Gastroesophageal sphincter (tissue), 4 donors: ENCODE results near the gene MYOZ3. TPM values are rescaled to one million over a fixed set of nuclear protein-coding genes. Genes with fewer than 3 reads are reported as not detected.

Experiments used
- ATAC-seq: fragments of 150-250 bp; one replicate; pipeline ENCODE4 v1.9.1; 2016; ENCODE audit warnings: mild to moderate bottlenecking, moderate library complexity
- H3K27ac ChIP-seq, 4 donors: fragments of 200-600 bp; sonication (generic) in 3 of 4; 1 replicate in 3 of 4; 2 replicates in 1 of 4; pipeline ENCODE4 v1.5.1; 2016 to 2019
- H3K27me3 ChIP-seq: fragments of 200-600 bp; sonication (generic); one replicate; pipeline ENCODE4 v1.5.1; 2019
- H3K36me3 ChIP-seq, 2 donors: fragments of 200-600 bp; sonication (generic); one replicate each; pipeline ENCODE4 v1.5.1; 2019; ENCODE audit warnings: control low read depth in 1 of 2
- H3K4me1 ChIP-seq, 3 donors: fragments of 200-600 bp; sonication (generic); 1 replicate in 2 of 3; 2 replicates in 1 of 3; pipeline ENCODE4 v1.5.1; 2016 to 2019; ENCODE audit warnings: control low read depth in 2 of 3
- H3K4me3 ChIP-seq, 2 donors: fragments of 200-600 bp; sonication (generic); one replicate each; pipeline ENCODE4 v1.5.1; 2019; ENCODE audit warnings: mild to moderate bottlenecking in 1 of 2, moderate library complexity in 1 of 2
- H3K9me3 ChIP-seq, 3 donors: fragments of 200-600 bp; sonication (generic); one replicate each; pipeline ENCODE4 v1.5.1; 2017 to 2019; ENCODE audit warnings: control low read depth in 2 of 3
- EP300 ChIP-seq: sonication (generic); formaldehyde crosslinking; IDR thresholded peaks from one replicate; pipeline ENCODE4 v1.6.1; 2017; ENCODE audit warnings: antibody characterized with exemption, mild to moderate bottlenecking
- POLR2A ChIP-seq, 2 donors: fragments of 450-650 bp; IDR thresholded peaks; one replicate each; pipeline ENCODE4 v1.6.1; 2017; ENCODE audit warnings: antibody characterized with exemption in 2 of 2, mild to moderate bottlenecking in 2 of 2, moderate library complexity in 1 of 2
- POLR2AphosphoS5 ChIP-seq: sonication (generic); formaldehyde crosslinking; IDR thresholded peaks from one replicate; pipeline ENCODE4 v1.6.1; 2017; ENCODE audit warnings: antibody characterized with exemption
- WGBS, 2 donors: methylation state at CpG; one replicate each; pipeline ENCODE4 v1.1.5; 2018; ENCODE audit warnings: low coverage in 1 of 2; 5-methylcytosine and 5-hydroxymethylcytosine counted together
- total RNA-seq, 4 donors: library from RNA; depleted of rRNA; stranded (reverse); fragments of >200 nt; gene quantifications; one replicate each; pipeline ENCODE4 v1.1.0, GENCODE V29; 2016
- TF ChIP-seq, protein P1 (sequence below), 4 experiments: fragments of 200-600 bp in 2 of 4; fragments of 450-650 bp in 2 of 4; sonication (generic) in 1 of 4; IDR thresholded peaks; one replicate each; pipeline ENCODE4 v1.5.1; 2017 to 2019; ENCODE audit warnings: antibody characterized with exemption in 4 of 4, mild to moderate bottlenecking in 2 of 4, moderate library complexity in 2 of 4

MYOZ3 gene
- total RNA-seq, 4 donors from 2014 or later: 0.13 to 0.62 (median 0.22) TPM; not detected in 1

DNA sequence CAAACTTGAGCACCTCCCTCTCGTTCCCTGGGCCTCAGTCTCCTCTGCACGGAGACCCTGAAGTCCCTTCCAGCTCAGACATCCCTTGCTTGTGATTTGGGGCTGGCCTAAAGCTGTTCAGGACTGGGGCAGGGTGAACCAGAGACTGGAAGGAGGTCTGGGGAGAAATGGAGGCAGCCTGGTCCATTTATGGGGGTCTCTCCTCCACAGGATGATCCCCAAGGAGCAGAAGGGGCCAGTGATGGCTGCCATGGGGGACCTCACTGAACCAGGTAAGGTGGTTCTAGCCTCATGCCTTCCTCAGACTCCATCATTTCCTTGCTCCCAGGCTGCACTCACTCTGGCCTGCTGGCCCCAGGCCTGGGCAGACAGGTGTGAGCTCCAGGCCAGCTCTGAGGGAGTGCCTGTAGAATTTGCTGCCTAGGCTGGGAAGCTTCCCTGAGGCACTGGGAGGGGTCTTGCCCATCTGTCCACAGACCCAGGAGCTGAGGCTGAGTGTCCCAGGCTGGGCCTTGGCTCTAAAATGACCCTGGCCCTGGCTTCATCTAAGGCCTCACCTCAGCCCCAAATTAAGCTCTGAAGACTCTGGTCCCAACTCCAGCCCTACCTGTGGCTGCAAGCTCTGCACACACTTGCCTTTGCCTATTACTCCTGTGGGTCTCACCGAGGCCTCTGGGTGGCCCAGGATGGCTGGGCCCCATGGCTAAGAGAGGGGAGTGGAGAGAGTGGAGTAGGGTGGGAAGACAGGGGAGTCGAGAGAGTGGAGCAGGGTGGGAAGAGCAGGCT lies 1.9 kb downstream of the MYOZ3 start:
- WGBS, 2 donors: 70 to 100% methylated on average over 2 of the region's 4 CpGs
- Histone ChIP-seq H3K27me3 (no peaks in the 10 kb centered on the region), H3K36me3 (no peaks in the 10 kb centered on the region), H3K9me3 (no peaks in the 10 kb centered on the region), H3K4me3 (no peak overlapping the region), H3K4me1 (peaks cover 0 to 34% (median 8%) of the 10 kb centered on the region in 3 donors), H3K27ac (no peak overlapping the region)
- TF ChIP-seq POLR2AphosphoS5 (no peak), EP300 (no peak), POLR2A (IDR thresholded peaks at IDR 0.05) (no peak)
- TF ChIP-seq, protein P1, sequence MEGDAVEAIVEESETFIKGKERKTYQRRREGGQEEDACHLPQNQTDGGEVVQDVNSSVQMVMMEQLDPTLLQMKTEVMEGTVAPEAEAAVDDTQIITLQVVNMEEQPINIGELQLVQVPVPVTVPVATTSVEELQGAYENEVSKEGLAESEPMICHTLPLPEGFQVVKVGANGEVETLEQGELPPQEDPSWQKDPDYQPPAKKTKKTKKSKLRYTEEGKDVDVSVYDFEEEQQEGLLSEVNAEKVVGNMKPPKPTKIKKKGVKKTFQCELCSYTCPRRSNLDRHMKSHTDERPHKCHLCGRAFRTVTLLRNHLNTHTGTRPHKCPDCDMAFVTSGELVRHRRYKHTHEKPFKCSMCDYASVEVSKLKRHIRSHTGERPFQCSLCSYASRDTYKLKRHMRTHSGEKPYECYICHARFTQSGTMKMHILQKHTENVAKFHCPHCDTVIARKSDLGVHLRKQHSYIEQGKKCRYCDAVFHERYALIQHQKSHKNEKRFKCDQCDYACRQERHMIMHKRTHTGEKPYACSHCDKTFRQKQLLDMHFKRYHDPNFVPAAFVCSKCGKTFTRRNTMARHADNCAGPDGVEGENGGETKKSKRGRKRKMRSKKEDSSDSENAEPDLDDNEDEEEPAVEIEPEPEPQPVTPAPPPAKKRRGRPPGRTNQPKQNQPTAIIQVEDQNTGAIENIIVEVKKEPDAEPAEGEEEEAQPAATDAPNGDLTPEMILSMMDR (IDR thresholded peaks at IDR 0.05): no peak
- no peak for ATAC-seq

DNA sequence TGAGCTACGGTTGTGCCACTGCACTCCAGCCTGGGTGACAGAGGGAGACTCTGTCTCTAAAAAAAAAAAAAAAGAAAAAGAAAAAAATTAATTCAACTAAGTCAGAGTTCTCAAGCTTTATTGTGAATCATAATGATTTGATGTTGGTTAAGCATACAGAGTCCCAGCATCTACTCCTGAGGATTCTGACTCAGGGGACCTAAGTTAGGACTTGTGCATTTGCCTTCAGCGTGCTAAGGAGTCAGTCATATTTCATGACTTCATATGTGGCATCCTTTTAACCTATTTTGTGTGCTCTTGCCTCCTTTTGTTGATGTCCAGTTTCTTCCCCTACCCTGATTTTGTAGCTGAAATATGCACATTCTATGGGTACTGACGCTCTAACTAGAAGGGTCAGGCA lies 2.9 kb downstream of the MYOZ3 start:
- H3K9me3 ChIP-seq: no peaks in the 10 kb centered on the region
- H3K27me3 ChIP-seq: no peaks in the 10 kb centered on the region
- peaks cover 0 to 24% (median 8%) of the 10 kb centered on the region in 3 donors for H3K4me1 ChIP-seq
- TF ChIP-seq POLR2A (IDR thresholded peaks at IDR 0.05) (no peak), EP300 (no peak), POLR2AphosphoS5 (no peak)
- TF ChIP-seq, protein P1 (IDR thresholded peaks at IDR 0.05): no peak
- no peak overlapping the region for H3K4me3 ChIP-seq
- H3K36me3 ChIP-seq: no peaks in the 10 kb centered on the region
- ATAC-seq: no peak
- 81 to 100% methylated on average over 2 to 3 of the region's 3 CpGs for WGBS, 2 donors
- H3K27ac ChIP-seq: no peak overlapping the region

DNA sequence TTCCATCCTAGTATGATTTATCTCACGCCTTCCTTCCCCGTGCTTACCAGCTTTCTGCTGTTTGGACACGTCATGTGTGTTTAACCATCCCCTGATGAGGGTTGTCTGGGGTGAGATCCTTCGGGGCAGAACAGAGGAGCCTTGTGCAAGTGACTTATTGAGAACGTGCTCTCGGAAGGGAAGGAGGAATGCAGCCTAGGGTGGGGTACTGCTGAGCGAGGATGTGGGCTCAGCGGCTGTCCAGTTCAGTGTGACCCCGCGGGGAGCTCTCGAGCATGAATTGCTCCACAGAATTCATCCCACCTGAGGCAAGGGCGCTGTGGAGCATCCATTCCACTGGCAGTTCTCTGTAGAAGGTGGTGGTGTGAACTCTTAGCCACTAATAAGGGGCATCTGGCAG lies 4.0 kb downstream of the MYOZ3 start:
- Histone ChIP-seq H3K4me1 (peaks cover 0 to 17% (median 8%) of the 10 kb centered on the region in 3 donors), H3K27me3 (no peaks in the 10 kb centered on the region), H3K9me3 (no peaks in the 10 kb centered on the region), H3K27ac (no peak overlapping the region), H3K36me3 (no peaks in the 10 kb centered on the region), H3K4me3 (no peak overlapping the region)
- TF ChIP-seq, protein P1 (IDR thresholded peaks at IDR 0.05): no peak
- TF ChIP-seq POLR2A (IDR thresholded peaks at IDR 0.05) (no peak), EP300 (no peak), POLR2AphosphoS5 (no peak)
- no peak for ATAC-seq
- WGBS, 2 donors: 58 to 61% methylated on average over 5 to 8 of the region's 12 CpGs

DNA sequence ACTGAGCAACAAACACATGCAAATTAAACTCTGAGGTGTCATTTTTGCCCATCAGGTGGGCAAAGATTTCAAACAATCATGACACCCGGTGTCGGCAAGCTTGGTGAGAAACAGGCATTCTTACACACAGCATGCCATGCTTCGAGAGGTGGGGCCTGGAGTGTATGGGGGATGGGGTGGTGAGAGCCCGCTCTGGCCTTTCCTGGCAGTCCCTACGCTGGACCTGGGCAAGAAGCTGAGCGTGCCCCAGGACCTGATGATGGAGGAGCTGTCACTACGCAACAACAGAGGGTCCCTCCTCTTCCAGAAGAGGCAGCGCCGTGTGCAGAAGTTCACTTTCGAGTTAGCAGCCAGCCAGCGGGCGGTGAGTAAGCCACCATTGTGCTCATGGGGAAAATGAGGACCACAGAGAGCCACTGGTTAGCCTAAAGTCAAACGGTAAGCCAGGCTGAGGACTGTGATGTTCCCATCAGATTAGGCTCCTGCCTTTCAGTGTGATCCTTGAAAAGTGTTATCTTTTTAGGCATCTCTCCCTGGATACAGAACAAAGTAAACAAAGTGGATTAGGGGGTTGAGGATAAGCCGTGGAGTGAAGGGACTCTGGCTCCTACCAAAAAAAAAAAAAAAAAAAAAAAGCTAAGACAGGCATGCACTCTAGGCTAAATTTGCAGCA lies 9.4 kb downstream of the MYOZ3 start:
- H3K4me3 ChIP-seq: no peak overlapping the region
- WGBS, 2 donors: 80 to 86% methylated on average over 2 to 8 of the region's 14 CpGs
- peaks cover 0 to 40% (median 11%) of the 10 kb centered on the region in 3 donors for H3K4me1 ChIP-seq
- no peak overlapping the region for H3K27ac ChIP-seq
- no peaks in the 10 kb centered on the region for H3K36me3 ChIP-seq
- H3K9me3 ChIP-seq: no peaks in the 10 kb centered on the region
- TF ChIP-seq POLR2A (IDR thresholded peaks at IDR 0.05): no peak
- no peak for TF ChIP-seq POLR2AphosphoS5
- no peak for TF ChIP-seq EP300
- TF ChIP-seq, protein P1 (IDR thresholded peaks at IDR 0.05): no peak
- ATAC-seq: no peak
- peaks cover 12% of the 10 kb centered on the region for H3K27me3 ChIP-seq
